A549 (cell line): ENCODE results near the gene BLOC1S4.

Source experiments
- CTCF ChIP-seq: fragments of >200 bp; sonication (Bioruptor Twin); formaldehyde crosslinking; IDR thresholded peaks from 3 replicates; pipeline ENCODE4 v1.5.1; 2016
- E2F6 ChIP-seq: IDR thresholded peaks from 2 replicates; pipeline ENCODE4 v1.6.1; 2012; ENCODE audit warnings: low read depth, borderline replicate concordance
- EP300 ChIP-seq, 2 experiments: fragments of >200 bp; sonication (Bioruptor Twin); formaldehyde crosslinking; IDR thresholded peaks; 2 replicates in 1 of 2; 3 replicates in 1 of 2; pipeline ENCODE4 v1.6.1; 2016 to 2017
- HMGXB4 ChIP-seq: fragments of 250-450 bp; sonication (Bioruptor Pico); IDR thresholded peaks from 2 replicates; pipeline ENCODE4 v1.5.0; 2021; ENCODE audit warnings: mild to moderate bottlenecking, moderate library complexity, borderline replicate concordance
- MAFK ChIP-seq: fragments of 450-650 bp; IDR thresholded peaks from 2 replicates; pipeline ENCODE4 v1.6.1; 2014; ENCODE audit not compliant: partially characterized antibody
- NR3C1 ChIP-seq: fragments of >200 bp; sonication (Bioruptor Twin); formaldehyde crosslinking; IDR thresholded peaks from 3 replicates; pipeline ENCODE4 v1.6.1; 2017
- POLR2A ChIP-seq: IDR thresholded peaks from 2 replicates; pipeline ENCODE4 v1.6.1; 2012; ENCODE audit warnings: mild to moderate bottlenecking, low read length
- POLR2AphosphoS2 ChIP-seq: conservative IDR thresholded peaks from 2 replicates; pipeline ENCODE4 v1.6.1; 2012; ENCODE audit warnings: low read length, improper control_type of control experiment, inconsistent platforms
- SMC3 ChIP-seq: fragments of >200 bp; sonication (Bioruptor Twin); formaldehyde crosslinking; IDR thresholded peaks from 3 replicates; pipeline ENCODE4 v1.6.1; 2018; ENCODE audit warnings: inconsistent platforms
- SREBF2 ChIP-seq: fragments of 450-650 bp; IDR thresholded peaks from 2 replicates; pipeline ENCODE4 v1.6.1; 2014; ENCODE audit warnings: mild to moderate bottlenecking, moderate library complexity
- TF ChIP-seq, protein P1 (sequence below): IDR thresholded peaks from 2 replicates; pipeline ENCODE4 v1.6.1; 2012

- TF ChIP-seq, protein P1, sequence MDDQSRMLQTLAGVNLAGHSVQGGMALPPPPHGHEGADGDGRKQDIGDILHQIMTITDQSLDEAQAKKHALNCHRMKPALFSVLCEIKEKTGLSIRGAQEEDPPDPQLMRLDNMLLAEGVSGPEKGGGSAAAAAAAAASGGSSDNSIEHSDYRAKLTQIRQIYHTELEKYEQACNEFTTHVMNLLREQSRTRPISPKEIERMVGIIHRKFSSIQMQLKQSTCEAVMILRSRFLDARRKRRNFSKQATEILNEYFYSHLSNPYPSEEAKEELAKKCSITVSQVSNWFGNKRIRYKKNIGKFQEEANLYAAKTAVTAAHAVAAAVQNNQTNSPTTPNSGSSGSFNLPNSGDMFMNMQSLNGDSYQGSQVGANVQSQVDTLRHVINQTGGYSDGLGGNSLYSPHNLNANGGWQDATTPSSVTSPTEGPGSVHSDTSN, result no peak
- no peak for TF ChIP-seq SMC3
- TF ChIP-seq CTCF, result no peak
- TF ChIP-seq E2F6, result no peak
- TF ChIP-seq NR3C1, result no peak
- TF ChIP-seq POLR2A, result no peak
- TF ChIP-seq EP300 (IDR thresholded peaks at IDR 0.05), result no peak
- no peak for TF ChIP-seq SREBF2
- no peak for TF ChIP-seq POLR2AphosphoS2
- no peak for TF ChIP-seq MAFK
- no peak for TF ChIP-seq HMGXB4 (CRISPR knock-in tag)
Measured at GRCh38 chr4:6705646-6706045, 10.3 kb upstream of the BLOC1S4 start.
